Stimulated activated CD4-positive, alpha-beta T cell treated with anti-CD3 and anti-CD28 coated beads, Interleukin-4, amount 100 ng/mL, for 4 hours (primary cell): ENCODE measurements around the gene FAM163A.
A peak's percentile ranks its signal among the peaks of the same experiment; 100 is the strongest.
"Not testable (repeated sequence)": the region's sequence is repeated elsewhere in the genome, so short reads cannot be mapped to it uniquely, and the experiment has no call there.

Experiments
- DNase-seq, 2 experiments: peaks; one replicate each; pipeline ENCODE4 v3.0.0-alpha.2; 2020

FAM163A gene

GRCh38 chr1:179794669-179795068 is 51.6 kb downstream of the FAM163A start:
- DNase-seq: no peak

GRCh38 chr1:179798213-179798863 is 55.2 kb downstream of the FAM163A start:
- DNase-seq: no peak

- DNase-seq: no peak
Measured at GRCh38 chr1:179798864-179799516, 55.9 kb downstream of the FAM163A start.

GRCh38 chr1:179800481-179800880 is 57.4 kb downstream of the FAM163A start:
- no peak for DNase-seq

GRCh38 chr1:179803104-179803503 is 60.0 kb downstream of the FAM163A start:
- DNase-seq: no peak

GRCh38 chr1:179803918-179804317 is 60.8 kb downstream of the FAM163A start:
- no peak for DNase-seq

- DNase-seq: not testable (repeated sequence)
Measured at GRCh38 chr1:179804417-179804816, 61.3 kb downstream of the FAM163A start.

GRCh38 chr1:179805291-179806195 is 62.5 kb downstream of the FAM163A start:
- DNase-seq: no peak

GRCh38 chr1:179806333-179806732 is 63.2 kb downstream of the FAM163A start:
- no peak for DNase-seq

GRCh38 chr1:179807291-179807690 is 64.2 kb downstream of the FAM163A start:
- DNase-seq: no peak

GRCh38 chr1:179807691-179808485 is 64.8 kb downstream of the FAM163A start:
- no peak for DNase-seq

GRCh38 chr1:179808503-179808902 is 65.4 kb downstream of the FAM163A start:
- no peak for DNase-seq

GRCh38 chr1:179809506-179810366 is 66.6 kb downstream of the FAM163A start:
- DNase-seq: peak; percentile 51 to 53

GRCh38 chr1:179810367-179810715 is 67.2 kb downstream of the FAM163A start:
- no peak for DNase-seq

GRCh38 chr1:179812501-179813292 is 69.6 kb downstream of the FAM163A start:
- DNase-seq: no peak

- no peak for DNase-seq
Measured at GRCh38 chr1:179813626-179814545, 70.8 kb downstream of the FAM163A start.

GRCh38 chr1:179814546-179814838 is 71.4 kb downstream of the FAM163A start:
- DNase-seq: no peak

- DNase-seq: no peak
Measured at GRCh38 chr1:179815641-179816040, 72.5 kb downstream of the FAM163A start.

GRCh38 chr1:179816196-179816960 is 73.3 kb downstream of the FAM163A start:
- DNase-seq: no peak
